ENCODE data around the gene KAZN.

Gene KAZN

GRCh38 chr1:14666962-14667650 lies 68.6 kb downstream of the KAZN start:
- no peak overlapping the region for H3K4me3 ChIP-seq (ENCODE audit: low read length in 2 of 2)
- no peaks in the 10 kb centered on the region for H3K4me1 ChIP-seq (ENCODE audit: control insufficient read depth in 2 of 2, insufficient read depth in 2 of 2, low read length in 2 of 2)
- peaks cover 0 to 2% of the 10 kb centered on the region in 2 donors for H3K27me3 ChIP-seq (ENCODE audit: control insufficient read depth in 2 of 2, insufficient read depth in 2 of 2, low read length in 2 of 2)
- no peaks in the 10 kb centered on the region for H3K9me3 ChIP-seq (ENCODE audit: control insufficient read depth in 2 of 2, low read length in 2 of 2)
- no peaks in the 10 kb centered on the region for H3K36me3 ChIP-seq (ENCODE audit: control insufficient read depth in 2 of 2, insufficient read depth in 2 of 2, low read length in 2 of 2)
- H3K9ac ChIP-seq (ENCODE audit: low read depth in 1 of 2, low read length in 2 of 2), result no peak overlapping the region
- H3K27ac ChIP-seq (ENCODE audit: low read depth in 2 of 2, low read length in 2 of 2), result no peak overlapping the region

- H3K9ac ChIP-seq (ENCODE audit: low read depth in 1 of 2, low read length in 2 of 2), result no peak overlapping the region
- no peaks in the 10 kb centered on the region for H3K9me3 ChIP-seq (ENCODE audit: control insufficient read depth in 2 of 2, low read length in 2 of 2)
- H3K4me3 ChIP-seq (ENCODE audit: low read length in 2 of 2), result no peak overlapping the region
- no peaks in the 10 kb centered on the region for H3K4me1 ChIP-seq (ENCODE audit: control insufficient read depth in 2 of 2, insufficient read depth in 2 of 2, low read length in 2 of 2)
- H3K36me3 ChIP-seq (ENCODE audit: control insufficient read depth in 2 of 2, insufficient read depth in 2 of 2, low read length in 2 of 2), result no peaks in the 10 kb centered on the region
- no peak overlapping the region for H3K27ac ChIP-seq (ENCODE audit: low read depth in 2 of 2, low read length in 2 of 2)
- H3K27me3 ChIP-seq (ENCODE audit: control insufficient read depth in 2 of 2, insufficient read depth in 2 of 2, low read length in 2 of 2), result peaks cover 0 to 2% of the 10 kb centered on the region in 2 donors
Measured at GRCh38 chr1:14667651-14667984, 69.1 kb downstream of the KAZN start.

GRCh38 chr1:14668538-14668937 lies 70.1 kb downstream of the KAZN start:
- peaks cover 0 to 2% of the 10 kb centered on the region in 2 donors for H3K27me3 ChIP-seq (ENCODE audit: control insufficient read depth in 2 of 2, insufficient read depth in 2 of 2, low read length in 2 of 2)
- H3K4me3 ChIP-seq (ENCODE audit: low read length in 2 of 2), result no peak overlapping the region
- no peak overlapping the region for H3K27ac ChIP-seq (ENCODE audit: low read depth in 2 of 2, low read length in 2 of 2)
- H3K9me3 ChIP-seq (ENCODE audit: control insufficient read depth in 2 of 2, low read length in 2 of 2), result no peaks in the 10 kb centered on the region
- no peaks in the 10 kb centered on the region for H3K36me3 ChIP-seq (ENCODE audit: control insufficient read depth in 2 of 2, insufficient read depth in 2 of 2, low read length in 2 of 2)
- H3K9ac ChIP-seq (ENCODE audit: low read depth in 1 of 2, low read length in 2 of 2), result no peak overlapping the region
- H3K4me1 ChIP-seq (ENCODE audit: control insufficient read depth in 2 of 2, insufficient read depth in 2 of 2, low read length in 2 of 2), result no peaks in the 10 kb centered on the region

GRCh38 chr1:14672005-14672404 lies 73.5 kb downstream of the KAZN start:
- Histone ChIP-seq H3K36me3 (ENCODE audit: control insufficient read depth in 2 of 2, insufficient read depth in 2 of 2, low read length in 2 of 2) (no peaks in the 10 kb centered on the region), H3K4me3 (ENCODE audit: low read length in 2 of 2) (no peak overlapping the region), H3K27ac (ENCODE audit: low read depth in 2 of 2, low read length in 2 of 2) (no peak overlapping the region), H3K9me3 (ENCODE audit: control insufficient read depth in 2 of 2, low read length in 2 of 2) (no peaks in the 10 kb centered on the region), H3K4me1 (ENCODE audit: control insufficient read depth in 2 of 2, insufficient read depth in 2 of 2, low read length in 2 of 2) (no peaks in the 10 kb centered on the region), H3K9ac (ENCODE audit: low read depth in 1 of 2, low read length in 2 of 2) (no peak overlapping the region), H3K27me3 (ENCODE audit: control insufficient read depth in 2 of 2, insufficient read depth in 2 of 2, low read length in 2 of 2) (peaks cover 0 to 2% of the 10 kb centered on the region in 2 donors)

- Histone ChIP-seq H3K36me3 (ENCODE audit: control insufficient read depth in 2 of 2, insufficient read depth in 2 of 2, low read length in 2 of 2) (no peaks in the 10 kb centered on the region), H3K9ac (ENCODE audit: low read depth in 1 of 2, low read length in 2 of 2) (no peak overlapping the region), H3K4me1 (ENCODE audit: control insufficient read depth in 2 of 2, insufficient read depth in 2 of 2, low read length in 2 of 2) (no peaks in the 10 kb centered on the region), H3K27me3 (ENCODE audit: control insufficient read depth in 2 of 2, insufficient read depth in 2 of 2, low read length in 2 of 2) (no peaks in the 10 kb centered on the region), H3K27ac (ENCODE audit: low read depth in 2 of 2, low read length in 2 of 2) (no peak overlapping the region), H3K4me3 (ENCODE audit: low read length in 2 of 2) (no peak overlapping the region), H3K9me3 (ENCODE audit: control insufficient read depth in 2 of 2, low read length in 2 of 2) (no peaks in the 10 kb centered on the region)
Measured at GRCh38 chr1:14674030-14674429, 75.5 kb downstream of the KAZN start.

GRCh38 chr1:14676400-14676799 lies 77.9 kb downstream of the KAZN start:
- Histone ChIP-seq H3K36me3 (ENCODE audit: control insufficient read depth in 2 of 2, insufficient read depth in 2 of 2, low read length in 2 of 2) (no peaks in the 10 kb centered on the region), H3K4me3 (ENCODE audit: low read length in 2 of 2) (no peak overlapping the region), H3K9me3 (ENCODE audit: control insufficient read depth in 2 of 2, low read length in 2 of 2) (no peaks in the 10 kb centered on the region)

GRCh38 chr1:14677292-14677971 lies 78.9 kb downstream of the KAZN start:
- no peaks in the 10 kb centered on the region for H3K4me1 ChIP-seq (ENCODE audit: control insufficient read depth in 2 of 2, insufficient read depth in 2 of 2, low read length in 2 of 2)
- H3K4me3 ChIP-seq (ENCODE audit: low read length in 2 of 2), result no peak overlapping the region
- no peaks in the 10 kb centered on the region for H3K9me3 ChIP-seq (ENCODE audit: control insufficient read depth in 2 of 2, low read length in 2 of 2)
- no peak overlapping the region for H3K27ac ChIP-seq (ENCODE audit: low read depth in 2 of 2, low read length in 2 of 2)
- no peaks in the 10 kb centered on the region for H3K27me3 ChIP-seq (ENCODE audit: control insufficient read depth in 2 of 2, insufficient read depth in 2 of 2, low read length in 2 of 2)
- no peaks in the 10 kb centered on the region for H3K36me3 ChIP-seq (ENCODE audit: control insufficient read depth in 2 of 2, insufficient read depth in 2 of 2, low read length in 2 of 2)
- no peak overlapping the region for H3K9ac ChIP-seq (ENCODE audit: low read depth in 1 of 2, low read length in 2 of 2)

More at GRCh38 chr1:14676400-14676799, 77.9 kb downstream of the KAZN start:
- Histone ChIP-seq H3K4me1 (ENCODE audit: control insufficient read depth in 2 of 2, insufficient read depth in 2 of 2, low read length in 2 of 2) (no peaks in the 10 kb centered on the region), H3K27ac (ENCODE audit: low read depth in 2 of 2, low read length in 2 of 2) (no peak overlapping the region), H3K27me3 (ENCODE audit: control insufficient read depth in 2 of 2, insufficient read depth in 2 of 2, low read length in 2 of 2) (no peaks in the 10 kb centered on the region), H3K9ac (ENCODE audit: low read depth in 1 of 2, low read length in 2 of 2) (no peak overlapping the region)

- no peak overlapping the region for H3K4me3 ChIP-seq (ENCODE audit: low read length in 2 of 2)
- H3K36me3 ChIP-seq (ENCODE audit: control insufficient read depth in 2 of 2, insufficient read depth in 2 of 2, low read length in 2 of 2), result no peaks in the 10 kb centered on the region
- no peak overlapping the region for H3K27ac ChIP-seq (ENCODE audit: low read depth in 2 of 2, low read length in 2 of 2)
- no peaks in the 10 kb centered on the region for H3K27me3 ChIP-seq (ENCODE audit: control insufficient read depth in 2 of 2, insufficient read depth in 2 of 2, low read length in 2 of 2)
- no peaks in the 10 kb centered on the region for H3K9me3 ChIP-seq (ENCODE audit: control insufficient read depth in 2 of 2, low read length in 2 of 2)
- no peaks in the 10 kb centered on the region for H3K4me1 ChIP-seq (ENCODE audit: control insufficient read depth in 2 of 2, insufficient read depth in 2 of 2, low read length in 2 of 2)
- H3K9ac ChIP-seq (ENCODE audit: low read depth in 1 of 2, low read length in 2 of 2), result no peak overlapping the region
Measured at GRCh38 chr1:14678011-14678638, 79.6 kb downstream of the KAZN start.

GRCh38 chr1:14679027-14679688 lies 80.7 kb downstream of the KAZN start:
- Histone ChIP-seq H3K36me3 (ENCODE audit: control insufficient read depth in 2 of 2, insufficient read depth in 2 of 2, low read length in 2 of 2) (no peaks in the 10 kb centered on the region), H3K27me3 (ENCODE audit: control insufficient read depth in 2 of 2, insufficient read depth in 2 of 2, low read length in 2 of 2) (no peaks in the 10 kb centered on the region), H3K9me3 (ENCODE audit: control insufficient read depth in 2 of 2, low read length in 2 of 2) (no peaks in the 10 kb centered on the region), H3K4me3 (ENCODE audit: low read length in 2 of 2) (no peak overlapping the region), H3K4me1 (ENCODE audit: control insufficient read depth in 2 of 2, insufficient read depth in 2 of 2, low read length in 2 of 2) (no peaks in the 10 kb centered on the region), H3K27ac (ENCODE audit: low read depth in 2 of 2, low read length in 2 of 2) (no peak overlapping the region), H3K9ac (ENCODE audit: low read depth in 1 of 2, low read length in 2 of 2) (no peak overlapping the region)

- no peaks in the 10 kb centered on the region for H3K9me3 ChIP-seq (ENCODE audit: control insufficient read depth in 2 of 2, low read length in 2 of 2)
- H3K36me3 ChIP-seq (ENCODE audit: control insufficient read depth in 2 of 2, insufficient read depth in 2 of 2, low read length in 2 of 2), result no peaks in the 10 kb centered on the region
- H3K4me1 ChIP-seq (ENCODE audit: control insufficient read depth in 2 of 2, insufficient read depth in 2 of 2, low read length in 2 of 2), result no peaks in the 10 kb centered on the region
- no peak overlapping the region for H3K9ac ChIP-seq (ENCODE audit: low read depth in 1 of 2, low read length in 2 of 2)
- H3K27me3 ChIP-seq (ENCODE audit: control insufficient read depth in 2 of 2, insufficient read depth in 2 of 2, low read length in 2 of 2), result no peaks in the 10 kb centered on the region
- no peak overlapping the region for H3K27ac ChIP-seq (ENCODE audit: low read depth in 2 of 2, low read length in 2 of 2)
- no peak overlapping the region for H3K4me3 ChIP-seq (ENCODE audit: low read length in 2 of 2)
Measured at GRCh38 chr1:14681182-14681581, 82.7 kb downstream of the KAZN start.
